ENCODE data around the gene PRSS57. TPM values are rescaled to one million over a fixed set of nuclear protein-coding genes. Genes with fewer than 3 reads are reported as not detected.
"Not testable (repeated sequence)": the region's sequence is repeated elsewhere in the genome, so short reads cannot be mapped to it uniquely, and the experiment has no call there.

Gene PRSS57
- total RNA-seq, 2 experiments from 2014 or later: not detected

DNA sequence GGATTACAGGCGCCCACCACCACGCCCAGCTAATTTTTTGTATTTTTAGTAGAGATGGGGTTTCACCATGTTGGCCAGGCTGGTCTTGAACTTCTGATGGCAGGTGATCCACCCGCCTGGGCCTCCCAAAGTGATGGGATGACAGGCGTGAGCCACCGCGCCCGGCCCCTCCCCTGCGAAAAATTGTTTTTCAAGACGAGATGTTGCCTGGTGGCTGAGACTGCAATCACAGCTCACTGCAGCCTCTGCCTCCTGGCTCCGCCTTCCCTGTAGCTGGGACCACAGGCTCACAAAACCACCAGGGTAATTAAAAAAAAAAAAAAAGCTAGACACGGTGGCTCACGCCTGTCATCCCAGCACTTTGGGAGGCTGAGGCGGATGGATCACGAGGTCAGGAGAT lies 4.6 kb upstream of the PRSS57 start:
- H3K4me3 Mint-ChIP-seq; DNase-seq; H3K27ac Mint-ChIP-seq; H3K9me3 Mint-ChIP-seq; POLR2A ChIA-PET; H3K36me3 Mint-ChIP-seq (ENCODE audit: low read depth): not testable (repeated sequence)
- Mint-ChIP-seq H3K4me1 (peaks cover 16% of the 10 kb centered on the region), H3K27me3 (peaks cover 13% of the 10 kb centered on the region)
- CTCF ChIA-PET: interaction anchor here (1.2 kb wide), 1 partner anchor 29 kb away, joined by 4 read pairs; no protein-coding TSS in a partner anchor

DNA sequence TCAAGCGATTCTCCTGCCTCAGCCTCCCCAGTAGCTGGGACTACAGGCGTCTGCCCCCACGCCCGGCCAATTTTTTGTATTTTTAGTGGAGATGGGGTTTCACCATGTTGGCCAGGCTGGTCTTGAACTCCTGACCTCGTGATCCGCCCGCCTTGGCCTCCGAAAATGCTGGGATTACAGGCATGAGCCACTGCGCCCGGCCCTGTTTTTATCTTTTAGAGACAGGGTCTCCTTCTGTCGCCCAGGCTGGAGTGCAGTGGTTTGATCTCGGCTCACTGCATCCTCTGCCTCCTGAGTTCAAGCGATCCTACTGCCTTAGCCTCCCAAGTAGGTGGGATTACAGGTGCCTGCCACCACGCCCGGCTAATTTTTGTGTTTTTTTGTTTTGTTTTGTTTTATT lies 3.3 kb upstream of the PRSS57 start:
- H3K4me3 Mint-ChIP-seq; H3K4me1 Mint-ChIP-seq; POLR2A ChIA-PET; H3K9me3 Mint-ChIP-seq; DNase-seq; H3K36me3 Mint-ChIP-seq (ENCODE audit: low read depth); H3K27ac Mint-ChIP-seq: not testable (repeated sequence)
- CTCF ChIA-PET: interaction anchor here (0.6 to 1.2 kb wide), 2 partner anchors 9 to 283 kb away, joined by 3 to 4 read pairs; no protein-coding TSS in a partner anchor
- H3K27me3 Mint-ChIP-seq: peaks cover 21% of the 10 kb centered on the region

DNA sequence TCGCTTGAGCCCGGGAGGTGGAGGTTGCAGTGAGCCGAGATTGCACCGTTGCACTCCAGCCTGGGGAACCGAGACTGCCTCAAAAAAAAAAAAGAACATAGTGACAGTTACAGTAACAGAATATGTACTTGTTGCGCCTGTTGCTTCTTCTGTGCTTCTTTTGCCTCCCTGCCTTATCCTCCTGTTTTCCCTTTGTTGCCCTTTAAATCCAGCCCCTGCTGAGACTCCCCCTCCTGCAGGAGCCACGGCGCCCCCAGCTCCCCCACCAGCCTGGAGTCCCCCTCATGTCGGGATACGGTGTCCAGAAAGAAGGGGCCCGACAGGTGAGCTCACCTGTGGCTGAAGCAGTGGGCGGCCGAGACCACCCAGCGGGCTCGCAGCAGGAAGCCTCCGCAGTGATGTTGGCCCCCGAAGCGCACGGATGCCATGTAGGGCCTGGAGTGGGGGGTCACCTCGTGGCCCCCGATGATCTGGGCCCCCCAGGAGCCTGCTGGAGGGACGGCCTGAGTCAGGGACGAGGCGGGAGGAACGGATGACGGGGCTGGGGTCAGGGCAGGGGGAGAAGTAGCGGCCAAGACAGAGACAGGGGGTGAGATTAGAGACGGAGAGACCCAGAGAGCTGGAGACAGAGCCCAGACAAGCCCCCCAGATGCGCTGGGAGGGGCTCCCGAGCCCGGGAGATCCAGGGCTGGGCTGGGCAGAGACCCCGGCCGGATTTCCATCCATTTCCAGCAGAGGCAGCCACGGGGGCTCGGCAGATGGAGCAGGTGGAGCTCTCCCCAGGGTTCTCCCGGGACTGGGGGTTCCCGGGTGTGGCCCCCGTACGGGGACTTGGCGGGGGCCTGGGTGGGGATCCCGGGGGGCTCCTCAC lies 536 bp downstream of the PRSS57 start:
- Mint-ChIP-seq H3K4me3 (no peak overlapping the region), H3K4me1 (no peaks in the 10 kb centered on the region), H3K36me3 (ENCODE audit: low read depth) (no peaks in the 10 kb centered on the region), H3K27me3 (peaks cover 14% of the 10 kb centered on the region), H3K9me3 (no peaks in the 10 kb centered on the region), H3K27ac (no peak overlapping the region)
- ChIA-PET CTCF (interaction anchor here (0.9 to 1.6 kb wide), 3 partner anchors 14 to 162 kb away, joined by 3 to 5 read pairs (median 3); no protein-coding TSS in a partner anchor), POLR2A (no interaction called here)
- DNase-seq: no peak

DNA sequence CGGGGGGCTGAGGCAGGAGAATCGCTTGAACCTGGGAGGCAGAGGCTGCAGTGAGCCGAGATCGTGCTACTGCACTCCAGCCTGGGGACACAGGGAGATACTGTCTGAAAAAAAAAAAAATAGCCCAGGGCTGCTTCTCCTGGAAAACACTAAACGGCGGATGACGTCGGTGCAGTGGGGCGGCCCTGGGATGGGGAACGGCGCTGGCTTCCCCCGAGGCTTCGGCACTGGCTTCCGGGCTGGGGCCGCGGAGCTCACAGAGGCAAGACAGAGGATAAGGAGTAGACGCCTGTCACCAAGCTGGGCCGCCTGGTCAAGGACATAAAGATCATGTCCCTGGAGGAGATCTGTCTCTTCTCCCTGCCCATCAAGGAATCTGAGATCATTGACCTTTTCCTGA lies 5.0 kb downstream of the PRSS57 start:
- peaks cover 9% of the 10 kb centered on the region for H3K27me3 Mint-ChIP-seq
- no peaks in the 10 kb centered on the region for H3K9me3 Mint-ChIP-seq
- CTCF ChIA-PET: interaction anchor here (0.6 kb wide), 1 partner anchor 32 kb away, joined by 3 read pairs; no protein-coding TSS in a partner anchor
- no peak overlapping the region for H3K4me3 Mint-ChIP-seq
- H3K27ac Mint-ChIP-seq: no peak overlapping the region
- no peaks in the 10 kb centered on the region for H3K36me3 Mint-ChIP-seq (ENCODE audit: low read depth)
- no peaks in the 10 kb centered on the region for H3K4me1 Mint-ChIP-seq
- POLR2A ChIA-PET: no interaction called here
- DNase-seq: no peak

DNA sequence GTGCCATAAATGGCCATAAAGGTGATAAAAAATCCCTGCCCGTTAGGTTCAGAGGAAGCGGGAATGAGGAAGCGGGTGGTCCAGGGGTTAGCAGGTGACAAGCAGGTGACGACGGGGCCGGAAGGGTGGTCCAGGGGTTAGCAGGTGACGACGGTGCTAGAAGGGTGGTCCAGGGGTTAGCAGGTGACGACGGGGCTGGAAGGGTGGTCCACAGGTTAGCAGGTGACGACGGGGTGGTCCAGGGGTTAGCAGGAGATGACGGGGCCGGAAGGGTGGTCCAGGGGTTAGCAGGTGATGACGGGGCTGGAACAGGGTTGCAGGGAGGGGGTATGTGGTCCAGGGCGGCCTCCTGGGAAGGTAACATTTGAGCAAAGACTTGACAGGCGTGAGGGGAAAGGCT lies 6.3 kb downstream of the PRSS57 start:
- H3K4me3 Mint-ChIP-seq: no peak overlapping the region
- H3K36me3 Mint-ChIP-seq (ENCODE audit: low read depth): no peaks in the 10 kb centered on the region
- no peaks in the 10 kb centered on the region for H3K4me1 Mint-ChIP-seq
- H3K27me3 Mint-ChIP-seq: no peaks in the 10 kb centered on the region
- no peak overlapping the region for H3K27ac Mint-ChIP-seq
- CTCF ChIA-PET: no interaction called here
- POLR2A ChIA-PET: no interaction called here
- no peak for DNase-seq
- no peaks in the 10 kb centered on the region for H3K9me3 Mint-ChIP-seq

DNA sequence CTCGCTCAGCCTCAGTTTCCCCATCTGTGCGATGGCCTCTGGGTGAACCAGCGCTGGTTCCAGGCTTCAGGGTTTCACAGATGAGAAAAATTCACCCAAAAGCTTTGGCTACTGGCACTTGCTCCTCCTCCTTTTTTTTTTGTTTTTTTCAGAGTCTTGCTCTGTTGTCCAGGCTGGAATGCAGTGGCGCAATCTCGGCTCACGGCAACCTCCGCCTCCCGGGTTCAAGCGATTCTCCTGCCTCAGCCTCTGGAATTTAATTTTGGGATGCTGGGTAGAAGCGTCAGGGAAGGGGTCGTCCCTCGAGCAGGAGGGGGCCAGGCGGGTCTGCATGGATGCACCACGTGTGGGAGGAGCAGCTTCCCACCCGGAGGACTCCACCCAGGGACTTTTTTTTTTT lies 7.0 kb downstream of the PRSS57 start:
- H3K27me3 Mint-ChIP-seq: no peaks in the 10 kb centered on the region
- H3K4me1 Mint-ChIP-seq: no peaks in the 10 kb centered on the region
- no peak for DNase-seq
- H3K9me3 Mint-ChIP-seq: no peaks in the 10 kb centered on the region
- no peak overlapping the region for H3K4me3 Mint-ChIP-seq
- POLR2A ChIA-PET: no interaction called here
- H3K27ac Mint-ChIP-seq: no peak overlapping the region
- no peaks in the 10 kb centered on the region for H3K36me3 Mint-ChIP-seq (ENCODE audit: low read depth)
- CTCF ChIA-PET: no interaction called here

DNA sequence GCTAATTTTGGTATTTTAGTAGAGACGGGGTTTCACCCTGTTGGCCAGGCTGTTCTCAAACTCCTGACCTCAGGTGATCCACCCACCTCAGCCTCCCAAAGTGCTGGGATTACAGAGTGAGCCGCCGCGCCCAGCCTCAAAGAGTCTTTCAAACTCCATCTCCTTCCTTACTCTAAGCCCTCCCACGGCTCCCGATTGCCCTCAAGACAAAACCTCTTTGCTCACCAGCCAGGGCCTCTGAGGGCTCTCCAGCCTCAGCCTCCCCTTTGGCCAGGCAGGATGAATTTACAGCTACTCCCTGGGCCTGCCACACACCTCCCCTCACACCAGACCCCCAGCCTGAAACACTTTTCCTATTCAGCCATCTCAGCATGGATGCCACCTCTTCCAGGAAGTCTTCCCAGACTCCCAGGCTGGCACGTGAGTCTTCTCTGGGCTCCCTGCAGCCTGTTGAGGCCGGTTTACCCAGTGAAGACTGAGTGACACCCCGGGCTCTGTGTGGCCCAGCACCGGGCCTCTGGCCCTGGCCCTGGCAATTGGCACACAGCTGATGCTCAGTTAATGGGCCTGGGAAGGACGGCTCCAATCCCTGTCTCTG lies 7.6 kb downstream of the PRSS57 start:
- Mint-ChIP-seq H3K9me3 (no peaks in the 10 kb centered on the region), H3K4me3 (no peak overlapping the region), H3K36me3 (ENCODE audit: low read depth) (no peaks in the 10 kb centered on the region), H3K4me1 (no peaks in the 10 kb centered on the region), H3K27me3 (no peaks in the 10 kb centered on the region), H3K27ac (peak overlapping the region; percentile 50)
- POLR2A ChIA-PET: no interaction called here
- CTCF ChIA-PET: no interaction called here
- DNase-seq: no peak

DNA sequence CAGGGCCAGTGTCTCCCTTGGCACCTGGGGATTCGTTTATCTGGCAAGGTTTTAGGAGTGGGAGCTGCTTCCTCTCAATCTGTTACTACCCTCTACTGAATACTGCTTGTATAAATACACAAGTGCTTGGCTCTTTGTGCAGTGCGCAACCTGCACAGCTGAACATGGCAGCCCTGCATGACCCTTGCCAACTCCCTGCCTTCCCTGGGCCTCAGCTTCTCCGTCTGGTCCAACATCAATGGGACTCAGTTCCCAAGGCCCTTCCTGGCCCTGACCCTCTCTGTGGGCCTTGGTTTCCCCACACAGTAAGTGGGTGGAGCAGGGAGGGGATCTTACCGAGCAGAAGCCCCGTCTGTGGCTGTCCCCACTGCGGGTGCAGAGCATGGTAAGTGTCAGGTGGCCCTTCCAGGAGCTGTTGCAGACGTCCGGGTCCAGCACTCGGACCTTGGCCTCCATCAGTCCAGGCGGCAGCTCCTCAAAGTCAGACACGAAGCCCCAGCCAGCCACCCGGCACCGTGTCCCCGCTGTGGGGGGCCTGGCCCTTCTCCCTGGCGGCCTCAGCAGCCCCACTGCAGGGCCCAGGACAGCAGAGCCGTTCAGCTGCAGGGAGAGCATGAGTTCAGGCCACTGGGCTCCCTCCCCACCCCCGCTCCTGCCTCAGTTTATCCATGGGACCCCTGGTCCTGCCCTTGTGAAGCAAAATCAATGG lies 8.5 kb downstream of the PRSS57 start:
- Mint-ChIP-seq H3K27ac (no peak overlapping the region), H3K36me3 (ENCODE audit: low read depth) (no peaks in the 10 kb centered on the region), H3K4me1 (no peaks in the 10 kb centered on the region), H3K4me3 (no peak overlapping the region), H3K9me3 (no peaks in the 10 kb centered on the region), H3K27me3 (no peaks in the 10 kb centered on the region)
- POLR2A ChIA-PET: no interaction called here
- no peak for DNase-seq
- CTCF ChIA-PET: interaction anchor here (0.6 kb wide), 1 partner anchor 97 kb away, joined by 4 read pairs; no protein-coding TSS in a partner anchor

DNA sequence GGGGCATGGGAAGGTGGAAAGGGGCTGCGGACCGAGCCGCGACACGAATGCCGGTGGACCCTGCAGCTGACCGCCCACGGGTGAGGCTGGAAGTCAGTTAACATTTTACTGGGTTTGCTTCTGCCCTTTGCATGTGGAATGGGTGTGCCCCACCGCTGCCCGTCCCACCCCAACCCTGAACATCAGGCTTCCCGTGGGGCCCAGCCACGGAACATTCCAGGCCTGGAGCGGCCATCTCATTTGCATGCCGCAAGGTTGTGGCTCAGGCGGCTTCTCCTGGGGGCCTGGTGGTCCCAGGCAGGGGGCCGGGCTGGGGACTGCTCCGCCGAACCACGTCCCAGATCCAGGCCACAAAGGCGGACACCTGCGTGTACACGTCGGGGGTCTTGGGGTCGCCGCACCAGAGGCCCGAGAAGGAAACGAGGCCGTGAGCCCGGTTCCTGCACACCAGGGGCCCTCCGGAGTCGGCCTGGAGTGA lies 9.8 kb downstream of the PRSS57 start:
- POLR2A ChIA-PET: no interaction called here
- Mint-ChIP-seq H3K36me3 (ENCODE audit: low read depth) (no peaks in the 10 kb centered on the region), H3K4me1 (peaks cover 5% of the 10 kb centered on the region), H3K27me3 (no peaks in the 10 kb centered on the region), H3K4me3 (no peak overlapping the region), H3K27ac (no peak overlapping the region), H3K9me3 (no peaks in the 10 kb centered on the region)
- CTCF ChIA-PET: no interaction called here
- DNase-seq: no peak

DNA sequence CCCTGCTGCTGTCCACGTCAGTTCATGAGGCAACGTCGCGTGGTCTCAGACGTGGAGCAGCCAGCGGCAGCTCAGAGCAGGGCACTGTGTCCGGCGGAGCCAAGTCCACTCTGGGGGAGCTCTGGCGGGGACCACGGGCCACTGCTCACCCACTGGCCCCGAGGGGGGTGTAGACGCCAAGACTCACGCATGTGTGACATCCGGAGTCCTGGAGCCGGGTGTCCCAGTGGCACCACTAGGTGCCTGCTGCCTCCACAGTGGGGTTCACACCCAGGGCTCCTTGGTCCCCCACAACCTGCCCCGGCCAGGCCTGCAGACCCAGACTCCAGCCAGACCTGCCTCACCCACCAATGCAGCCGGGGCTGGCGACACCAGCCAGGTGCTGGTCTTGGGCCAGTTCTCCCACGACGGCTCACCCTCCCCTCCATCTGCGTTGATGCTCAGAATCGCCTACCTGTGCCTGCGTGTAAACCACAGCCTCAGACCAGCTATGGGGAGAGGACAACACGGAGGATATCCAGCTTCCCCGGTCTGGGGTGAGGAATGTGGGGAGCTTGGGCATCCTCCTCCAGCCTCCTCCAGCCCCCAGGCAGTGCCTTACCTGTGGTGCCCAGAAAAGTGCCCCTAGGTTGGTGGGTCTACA lies 12.5 kb downstream of the PRSS57 start:
- no peak overlapping the region for H3K27ac Mint-ChIP-seq
- peaks cover 7% of the 10 kb centered on the region for H3K4me1 Mint-ChIP-seq
- ChIA-PET POLR2A (no interaction called here), CTCF (interaction anchor here (0.6 kb wide), 1 partner anchor 260 kb away, joined by 3 read pairs; no protein-coding TSS in a partner anchor)
- DNase-seq: no peak
- no peak overlapping the region for H3K4me3 Mint-ChIP-seq
- no peaks in the 10 kb centered on the region for H3K36me3 Mint-ChIP-seq (ENCODE audit: low read depth)
- H3K27me3 Mint-ChIP-seq: no peaks in the 10 kb centered on the region
- no peaks in the 10 kb centered on the region for H3K9me3 Mint-ChIP-seq

DNA sequence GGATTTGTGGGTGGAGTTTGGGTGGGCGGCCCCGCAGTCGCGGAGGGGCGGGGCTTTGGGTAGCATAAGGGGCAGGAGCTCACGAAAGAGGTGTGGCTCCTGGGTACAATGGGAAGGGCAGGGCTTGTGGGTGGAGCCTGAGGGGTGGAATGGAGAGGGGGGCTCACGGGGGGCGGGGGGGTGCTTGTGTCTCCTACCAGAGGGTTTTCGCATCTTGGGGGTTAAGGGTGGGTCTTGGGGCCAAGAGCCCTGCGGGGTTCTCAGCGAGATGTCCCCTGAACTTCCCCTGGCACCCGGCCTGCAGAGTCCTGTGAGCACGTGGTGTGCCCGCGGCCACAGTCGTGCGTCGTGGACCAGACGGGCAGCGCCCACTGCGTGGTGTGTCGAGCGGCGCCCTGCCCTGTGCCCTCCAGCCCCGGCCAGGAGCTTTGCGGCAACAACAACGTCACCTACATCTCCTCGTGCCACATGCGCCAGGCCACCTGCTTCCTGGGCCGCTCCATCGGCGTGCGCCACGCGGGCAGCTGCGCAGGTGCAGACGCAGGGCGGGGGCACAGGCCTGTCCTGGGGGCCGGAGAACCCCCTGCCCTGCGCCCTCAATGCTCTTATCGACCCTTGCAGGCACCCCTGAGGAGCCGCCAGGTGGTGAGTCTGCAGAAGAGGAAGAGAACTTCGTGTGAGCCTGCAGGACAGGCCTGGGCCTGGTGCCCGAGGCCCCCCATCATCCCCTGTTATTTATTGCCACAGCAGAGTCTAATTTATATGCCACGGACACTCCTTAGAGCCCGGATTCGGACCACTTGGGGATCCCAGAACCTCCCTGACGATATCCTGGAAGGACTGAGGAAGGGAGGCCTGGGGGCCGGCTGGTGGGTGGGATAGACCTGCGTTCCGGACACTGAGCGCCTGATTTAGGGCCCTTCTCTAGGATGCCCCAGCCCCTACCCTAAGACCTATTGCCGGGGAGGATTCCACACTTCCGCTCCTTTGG lies 13.9 kb downstream of the PRSS57 start:
- H3K9me3 Mint-ChIP-seq: no peaks in the 10 kb centered on the region
- H3K27me3 Mint-ChIP-seq: peaks cover 4% of the 10 kb centered on the region
- H3K4me1 Mint-ChIP-seq: peaks cover 7% of the 10 kb centered on the region
- ChIA-PET CTCF (interaction anchor here (1.0 to 1.7 kb wide), 3 partner anchors 13 to 55 kb away, joined by 3 to 6 read pairs (median 3); no protein-coding TSS in a partner anchor), POLR2A (no interaction called here)
- H3K36me3 Mint-ChIP-seq (ENCODE audit: low read depth): no peaks in the 10 kb centered on the region
- H3K27ac Mint-ChIP-seq: peak overlapping the region; percentile 100
- DNase-seq: peak; percentile 91
- H3K4me3 Mint-ChIP-seq: peak overlapping the region; percentile 83

Data from activated CD4-positive, alpha-beta T cell treated with anti-CD3 and anti-CD28 coated beads, Interleukin-2, amount 10 ng/mL, durations not matched to agents 7 days and 5 days (primary cell).